Endodermal cell (in vitro differentiated cells): ENCODE measurements around the gene THBS3. TPM values are rescaled to one million over a fixed set of nuclear protein-coding genes. Genes with fewer than 3 reads are reported as not detected.

Experiments
- DNase-seq: peaks from one replicate; pipeline ENCODE4 v3.0.0-alpha.2; 2017
- H3K27ac ChIP-seq: 2 replicates; pipeline ENCODE4 v1.5.1; 2013; ENCODE audit warnings: mild to moderate bottlenecking, low read depth, low read length, moderate library complexity
- H3K27me3 ChIP-seq: 2 replicates; pipeline ENCODE4 v1.6.1; 2013; ENCODE audit warnings: mild to moderate bottlenecking, low read length, moderate library complexity; ENCODE audit not compliant: insufficient read depth, control insufficient read depth, poor library complexity, severe bottlenecking
- H3K36me3 ChIP-seq: 2 replicates; pipeline ENCODE4 v1.7.0; 2013; ENCODE audit warnings: mild to moderate bottlenecking, low read length, moderate library complexity; ENCODE audit not compliant: control insufficient read depth, insufficient read depth
- H3K4me1 ChIP-seq: one replicate; pipeline ENCODE4 v1.7.0; 2013; ENCODE audit warnings: low read length; ENCODE audit not compliant: control insufficient read depth, insufficient read depth
- H3K4me3 ChIP-seq: 2 replicates; pipeline ENCODE4 v1.5.1; 2013; ENCODE audit warnings: mild to moderate bottlenecking, low read length, moderate library complexity
- H3K9ac ChIP-seq: 2 replicates; pipeline ENCODE4 v1.6.1; 2013; ENCODE audit warnings: mild to moderate bottlenecking, low read length, moderate library complexity; ENCODE audit not compliant: poor library complexity, severe bottlenecking; ENCODE audit errors: extremely low read depth
- H3K9me3 ChIP-seq: 2 replicates; pipeline ENCODE4 v1.6.1; 2013; ENCODE audit warnings: mild to moderate bottlenecking, low read length, moderate library complexity; ENCODE audit not compliant: control insufficient read depth
- H3K27ac Mint-ChIP-seq: 2 replicates; pipeline ENCODE4 v1.8.0; 2020; ENCODE audit warnings: mixed read lengths
- H3K27me3 Mint-ChIP-seq: 2 replicates; pipeline ENCODE4 v1.8.0; 2021; ENCODE audit warnings: mild to moderate bottlenecking, mixed read lengths; ENCODE audit not compliant: insufficient read depth
- H3K36me3 Mint-ChIP-seq: 2 replicates; pipeline ENCODE4 v1.8.0; 2020; ENCODE audit warnings: low read depth, mixed read lengths
- H3K4me1 Mint-ChIP-seq: 2 replicates; pipeline ENCODE4 v1.8.0; 2020; ENCODE audit warnings: mixed read lengths
- H3K4me3 Mint-ChIP-seq: 2 replicates; pipeline ENCODE4 v1.8.0; 2020; ENCODE audit warnings: mild to moderate bottlenecking, moderate library complexity, mixed read lengths
- H3K9me3 Mint-ChIP-seq: 2 replicates; pipeline ENCODE4 v1.8.0; 2020; ENCODE audit warnings: mild to moderate bottlenecking, mixed read lengths
- WGBS, 2 experiments: methylation state at CpG; one replicate each; pipeline versions ENCODE4 v1.1.5 to v1.1.7; 2013; ENCODE audit warnings: missing lambda C conversion rate in 2 of 2, mixed read lengths in 1 of 2; ENCODE audit not compliant: insufficient coverage in 1 of 2, insufficient read length in 1 of 2; 5-methylcytosine and 5-hydroxymethylcytosine counted together
- total RNA-seq, 2 donors: library from RNA; stranded (reverse); fragmentation: NEBNext Ultra II Directional in 1 of 2; extraction: Animal tissue kit (Norgen Biotek cat#: 25700) in 1 of 2; gene quantifications; 2 replicates in 1 of 2; 3 replicates in 1 of 2; pipeline ENCODE4 v1.2.1, GENCODE V29; 2021
- TF ChIP-seq, protein P1 (sequence below): fragments of 200-600 bp; sonication (generic); conservative IDR thresholded peaks from 2 replicates; pipeline ENCODE4 v1.5.0; 2021; ENCODE audit warnings: antibody characterized with exemption, mild to moderate bottlenecking

THBS3 gene
- total RNA-seq, 2 donors from 2014 or later = 17.6 to 27.9 TPM

- TF ChIP-seq, protein P1, sequence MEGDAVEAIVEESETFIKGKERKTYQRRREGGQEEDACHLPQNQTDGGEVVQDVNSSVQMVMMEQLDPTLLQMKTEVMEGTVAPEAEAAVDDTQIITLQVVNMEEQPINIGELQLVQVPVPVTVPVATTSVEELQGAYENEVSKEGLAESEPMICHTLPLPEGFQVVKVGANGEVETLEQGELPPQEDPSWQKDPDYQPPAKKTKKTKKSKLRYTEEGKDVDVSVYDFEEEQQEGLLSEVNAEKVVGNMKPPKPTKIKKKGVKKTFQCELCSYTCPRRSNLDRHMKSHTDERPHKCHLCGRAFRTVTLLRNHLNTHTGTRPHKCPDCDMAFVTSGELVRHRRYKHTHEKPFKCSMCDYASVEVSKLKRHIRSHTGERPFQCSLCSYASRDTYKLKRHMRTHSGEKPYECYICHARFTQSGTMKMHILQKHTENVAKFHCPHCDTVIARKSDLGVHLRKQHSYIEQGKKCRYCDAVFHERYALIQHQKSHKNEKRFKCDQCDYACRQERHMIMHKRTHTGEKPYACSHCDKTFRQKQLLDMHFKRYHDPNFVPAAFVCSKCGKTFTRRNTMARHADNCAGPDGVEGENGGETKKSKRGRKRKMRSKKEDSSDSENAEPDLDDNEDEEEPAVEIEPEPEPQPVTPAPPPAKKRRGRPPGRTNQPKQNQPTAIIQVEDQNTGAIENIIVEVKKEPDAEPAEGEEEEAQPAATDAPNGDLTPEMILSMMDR = peak; percentile 92
- H3K4me3 Mint-ChIP-seq = peak overlapping the region; percentile 89
- Histone ChIP-seq H3K9ac (peak overlapping the region; percentile 99), H3K9me3 (no peaks in the 10 kb centered on the region), H3K36me3 (peaks cover 9% of the 10 kb centered on the region), H3K27me3 (no peaks in the 10 kb centered on the region), H3K4me1 (peaks cover 5% of the 10 kb centered on the region), H3K27ac (peak overlapping the region; percentile 99), H3K4me3 (peak overlapping the region; percentile 93)
- peaks cover 19% of the 10 kb centered on the region for H3K36me3 Mint-ChIP-seq
- WGBS, 2 experiments = 12 to 31% methylated on average over 8 to 13 of the region's 13 CpGs
- H3K4me1 Mint-ChIP-seq = peaks cover 24% of the 10 kb centered on the region
- H3K27me3 Mint-ChIP-seq = peaks cover 1% of the 10 kb centered on the region
- H3K9me3 Mint-ChIP-seq = no peaks in the 10 kb centered on the region
- peak overlapping the region; percentile 20 for H3K27ac Mint-ChIP-seq
- DNase-seq = peak; percentile 97
These were observed 549 bp downstream of the THBS3 start for GRCh38 chr1:155206891-155207805.

GRCh38 chr1:155205969-155206593 is 1.6 kb downstream of the THBS3 start:
- H3K9me3 Mint-ChIP-seq = no peaks in the 10 kb centered on the region
- no peaks in the 10 kb centered on the region for H3K9me3 ChIP-seq
- H3K4me1 Mint-ChIP-seq = peaks cover 24% of the 10 kb centered on the region
- WGBS, 2 experiments = 84 to 94% methylated on average over 3 to 9 of the region's 9 CpGs
- TF ChIP-seq, protein P1 = no peak
- H3K36me3 ChIP-seq = peaks cover 9% of the 10 kb centered on the region
- H3K27ac Mint-ChIP-seq = no peak overlapping the region
- H3K27ac ChIP-seq = no peak overlapping the region
- no peak for DNase-seq
- H3K9ac ChIP-seq = no peak overlapping the region
- peaks cover 24% of the 10 kb centered on the region for H3K36me3 Mint-ChIP-seq
- no peak overlapping the region for H3K4me3 ChIP-seq
- no peak overlapping the region for H3K4me3 Mint-ChIP-seq
- H3K27me3 ChIP-seq = no peaks in the 10 kb centered on the region
- H3K4me1 ChIP-seq = peaks cover 5% of the 10 kb centered on the region
- H3K27me3 Mint-ChIP-seq = peaks cover 1% of the 10 kb centered on the region

GRCh38 chr1:155205035-155205434 is 2.7 kb downstream of the THBS3 start:
- WGBS, 2 experiments = 92 to 98% methylated on average over 8 to 14 of the region's 14 CpGs
- H3K36me3 ChIP-seq = no peaks in the 10 kb centered on the region
- H3K4me1 Mint-ChIP-seq = peaks cover 22% of the 10 kb centered on the region
- H3K9ac ChIP-seq = no peak overlapping the region
- H3K4me1 ChIP-seq = peaks cover 5% of the 10 kb centered on the region
- DNase-seq = no peak
- peaks cover 35% of the 10 kb centered on the region for H3K36me3 Mint-ChIP-seq
- H3K4me3 ChIP-seq = no peak overlapping the region
- no peaks in the 10 kb centered on the region for H3K9me3 ChIP-seq
- no peaks in the 10 kb centered on the region for H3K9me3 Mint-ChIP-seq
- H3K27me3 ChIP-seq = no peaks in the 10 kb centered on the region
- H3K27ac ChIP-seq = no peak overlapping the region
- H3K4me3 Mint-ChIP-seq = no peak overlapping the region
- H3K27ac Mint-ChIP-seq = no peak overlapping the region
- H3K27me3 Mint-ChIP-seq = peaks cover 1% of the 10 kb centered on the region
- TF ChIP-seq, protein P1 = no peak
